HEK293T (cell line): ENCODE results near the gene HAGHL.

Experiments
- CTCF ChIA-PET: fragments of 350-600 bp; formaldehyde crosslinking; extraction: SDS; loops from one replicate; lab custom pipeline; 2021; ENCODE audit warnings: antibody characterized with exemption, inconsistent platforms; lab: Yijun Ruan, JAX
- POLR2A ChIA-PET: fragments of 350-600 bp; formaldehyde crosslinking; extraction: SDS; loops from one replicate; lab custom pipeline; 2020; ENCODE audit warnings: antibody characterized with exemption, inconsistent platforms; lab: Yijun Ruan, JAX
- DNase-seq: peaks from one replicate; pipeline ENCODE4 v3.0.0; 2012; ENCODE audit warnings: mixed read lengths; ENCODE audit errors: extremely low spot score
- ARNT ChIP-seq: fragments of 450-650 bp; IDR thresholded peaks from 2 replicates; pipeline ENCODE4 v1.6.1; 2017; ENCODE audit warnings: mild to moderate bottlenecking
- BHLHE40 ChIP-seq: fragments of 450-650 bp; IDR thresholded peaks from 2 replicates; pipeline ENCODE4 v1.6.1; 2016; ENCODE audit warnings: mild to moderate bottlenecking, moderate library complexity, borderline replicate concordance
- CTBP1 ChIP-seq: fragments of 450-650 bp; IDR thresholded peaks from 2 replicates; pipeline ENCODE4 v1.6.1; 2016; ENCODE audit warnings: borderline replicate concordance
- ELF4 ChIP-seq: fragments of 450-650 bp; IDR thresholded peaks from 2 replicates; pipeline ENCODE4 v1.6.1; 2017; ENCODE audit warnings: antibody characterized with exemption
- FOXA1 ChIP-seq: fragments of 450-650 bp; IDR thresholded peaks from 2 replicates; pipeline ENCODE4 v1.6.1; 2016; ENCODE audit warnings: mild to moderate bottlenecking
- FOXK2 ChIP-seq: fragments of 450-650 bp; IDR thresholded peaks from 2 replicates; pipeline ENCODE4 v1.6.1; 2016; ENCODE audit warnings: mild to moderate bottlenecking
- FOXM1 ChIP-seq: fragments of 450-650 bp; IDR thresholded peaks from 2 replicates; pipeline ENCODE4 v1.6.1; 2017; ENCODE audit warnings: mild to moderate bottlenecking, borderline replicate concordance
- HDGF ChIP-seq: fragments of 450-650 bp; IDR thresholded peaks from 2 replicates; pipeline ENCODE4 v1.6.1; 2017; ENCODE audit warnings: antibody characterized with exemption, borderline replicate concordance
- L3MBTL2 ChIP-seq: fragments of 450-650 bp; conservative IDR thresholded peaks from 2 replicates; pipeline ENCODE4 v1.6.1; 2016; ENCODE audit warnings: mild to moderate bottlenecking
- LEF1 ChIP-seq: fragments of 450-650 bp; IDR thresholded peaks from 2 replicates; pipeline ENCODE4 v1.6.1; 2017; ENCODE audit warnings: mild to moderate bottlenecking, borderline replicate concordance
- NFRKB ChIP-seq: fragments of 450-650 bp; IDR thresholded peaks from 2 replicates; pipeline ENCODE4 v1.6.1; 2016; ENCODE audit warnings: mild to moderate bottlenecking, moderate library complexity
- SP1 ChIP-seq: fragments of 450-650 bp; IDR thresholded peaks from 2 replicates; pipeline ENCODE4 v1.6.1; 2017
- SUZ12 ChIP-seq: fragments of 450-650 bp; IDR thresholded peaks from 2 replicates; pipeline ENCODE4 v1.6.1; 2016; ENCODE audit warnings: mild to moderate bottlenecking
- TARDBP ChIP-seq: fragments of 450-650 bp; IDR thresholded peaks from 2 replicates; pipeline ENCODE4 v1.6.1; 2016
- ZNF384 ChIP-seq: fragments of 450-650 bp; IDR thresholded peaks from 2 replicates; pipeline ENCODE4 v1.6.1; 2016
- TF ChIP-seq, protein P1 (sequence below): fragments of 450-650 bp; IDR thresholded peaks from 2 replicates; pipeline ENCODE4 v1.6.1; 2016

HAGHL gene

DNA sequence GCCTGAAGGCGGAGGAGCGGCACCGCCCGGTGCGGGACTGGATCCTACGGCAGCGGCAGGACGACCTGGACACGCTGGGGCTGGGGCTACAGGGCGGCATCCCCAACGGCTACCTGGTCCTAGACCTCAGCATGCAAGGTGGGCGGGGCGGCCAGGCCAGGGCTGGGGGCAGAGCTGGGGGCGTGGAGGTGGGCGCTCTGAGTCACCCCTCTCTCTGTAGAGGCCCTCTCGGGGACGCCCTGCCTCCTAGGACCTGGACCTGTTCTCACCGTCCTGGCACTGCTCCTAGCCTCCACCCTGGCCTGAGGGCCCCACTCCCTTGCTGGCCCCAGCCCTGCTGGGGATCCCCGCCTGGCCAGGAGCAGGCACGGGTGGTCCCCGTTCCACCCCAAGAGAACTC is 41.5 kb downstream of the HAGHL start:
- DNase-seq: no peak
- TF ChIP-seq NFRKB (no peak), HDGF (no peak), LEF1 (no peak), SUZ12 (no peak), ELF4 (no peak), TARDBP (no peak), ARNT (no peak), FOXK2 (no peak), BHLHE40 (no peak), SP1 (no peak)
- TF ChIP-seq, protein P1, sequence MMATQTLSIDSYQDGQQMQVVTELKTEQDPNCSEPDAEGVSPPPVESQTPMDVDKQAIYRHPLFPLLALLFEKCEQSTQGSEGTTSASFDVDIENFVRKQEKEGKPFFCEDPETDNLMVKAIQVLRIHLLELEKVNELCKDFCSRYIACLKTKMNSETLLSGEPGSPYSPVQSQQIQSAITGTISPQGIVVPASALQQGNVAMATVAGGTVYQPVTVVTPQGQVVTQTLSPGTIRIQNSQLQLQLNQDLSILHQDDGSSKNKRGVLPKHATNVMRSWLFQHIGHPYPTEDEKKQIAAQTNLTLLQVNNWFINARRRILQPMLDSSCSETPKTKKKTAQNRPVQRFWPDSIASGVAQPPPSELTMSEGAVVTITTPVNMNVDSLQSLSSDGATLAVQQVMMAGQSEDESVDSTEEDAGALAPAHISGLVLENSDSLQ: no peak
- ChIA-PET CTCF (no interaction called here), POLR2A (no interaction called here)

DNA sequence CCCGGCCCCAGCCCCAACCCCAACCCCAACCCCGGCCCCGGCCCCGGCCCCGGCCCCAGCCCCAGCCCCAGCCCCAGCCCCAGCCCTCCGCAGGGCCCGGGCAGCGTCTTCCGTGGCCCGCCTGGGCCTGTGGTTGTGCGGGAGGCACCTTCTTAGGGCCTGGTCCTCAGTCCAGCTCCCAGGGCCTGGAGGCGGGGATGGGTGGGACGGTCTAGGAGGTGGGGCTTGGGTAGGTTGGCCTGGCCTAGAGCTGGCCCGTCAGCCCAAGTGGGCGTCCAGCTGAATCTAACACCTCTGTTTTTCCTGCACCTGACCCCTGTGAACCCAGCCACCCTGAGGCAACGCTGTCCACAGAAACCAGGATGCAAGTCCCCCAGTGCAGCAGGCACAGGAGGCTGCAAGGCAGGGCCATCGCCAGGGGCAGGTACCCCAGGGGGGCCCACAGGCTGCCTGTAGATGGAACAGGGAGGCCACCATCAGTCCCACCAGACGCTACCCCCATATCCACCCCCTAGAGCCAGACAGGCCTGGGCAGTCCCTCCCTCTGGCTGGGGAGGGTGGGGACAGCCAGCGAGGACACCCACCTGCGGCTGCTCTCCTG is 42.4 kb downstream of the HAGHL start:
- TF ChIP-seq ARNT: no peak
- no peak for TF ChIP-seq SUZ12
- POLR2A ChIA-PET: no interaction called here
- DNase-seq: no peak
- CTCF ChIA-PET: no interaction called here

DNA sequence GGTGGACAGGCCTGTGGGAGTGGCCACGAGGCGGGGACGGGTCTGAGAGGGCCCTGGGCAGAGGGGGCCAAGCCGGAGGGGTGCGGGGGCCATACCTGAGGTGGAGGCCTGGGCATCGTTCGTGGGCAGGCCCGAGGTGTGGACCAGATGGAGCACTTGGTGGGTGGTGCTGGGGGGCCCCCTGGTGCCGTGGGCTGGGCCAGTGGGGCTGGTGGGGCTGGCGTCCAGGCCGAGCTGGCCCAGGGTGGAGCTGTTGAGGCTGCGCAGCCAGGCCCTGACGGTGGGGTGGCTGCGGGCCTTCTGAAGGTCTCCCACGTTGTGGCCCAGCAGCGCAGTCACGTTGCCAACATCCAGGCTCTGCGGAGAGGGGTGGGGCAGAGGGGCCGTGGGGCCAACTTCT is 43.0 kb downstream of the HAGHL start:
- no peak for DNase-seq

DNA sequence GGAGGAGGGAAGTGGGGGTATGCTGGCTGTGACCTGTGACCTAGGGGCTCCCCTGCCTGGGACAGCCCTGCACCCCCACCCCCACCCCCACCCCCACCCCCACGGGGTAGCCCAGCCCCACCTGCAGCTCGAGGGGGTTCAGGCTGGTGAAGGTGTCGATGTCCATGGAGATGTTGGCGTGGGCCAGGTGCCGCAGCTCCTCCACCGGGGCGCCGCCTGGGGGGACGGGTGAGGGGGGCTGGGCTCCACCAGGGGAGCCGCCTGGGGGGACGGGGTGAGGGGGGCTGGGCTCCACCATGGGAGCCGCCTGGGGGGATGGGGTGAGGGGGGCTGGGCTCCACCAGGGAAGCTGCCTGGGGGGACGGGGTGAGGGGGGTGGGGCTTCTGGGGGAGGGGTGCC is 43.5 kb downstream of the HAGHL start:
- no peak for DNase-seq
- CTCF ChIA-PET: interaction anchor here (1.1 kb wide), 1 partner anchor 15 kb away, joined by 4 read pairs; no protein-coding TSS in a partner anchor
- POLR2A ChIA-PET: no interaction called here
- TF ChIP-seq ZNF384 (no peak), TARDBP (no peak), BHLHE40 (no peak), L3MBTL2 (no peak), FOXM1 (no peak), NFRKB (no peak), FOXK2 (no peak), LEF1 (no peak), CTBP1 (no peak), HDGF (no peak), ARNT (no peak), SUZ12 (no peak), SP1 (no peak)
- TF ChIP-seq, protein P1: no peak

More for the DNA sequence above, 43.0 kb downstream of the HAGHL start:
- POLR2A ChIA-PET: no interaction called here
- TF ChIP-seq ZNF384 (no peak), HDGF (no peak), SP1 (no peak), ELF4 (no peak), NFRKB (no peak), TARDBP (no peak), CTBP1 (no peak), SUZ12 (no peak), FOXA1 (no peak)
- CTCF ChIA-PET: interaction anchor here (1.1 kb wide), 1 partner anchor 15 kb away, joined by 4 read pairs; no protein-coding TSS in a partner anchor

GRCh38 chr16:772959-773358 is 46.1 kb downstream of the HAGHL start:
- ChIA-PET POLR2A (interaction anchor here (1.3 kb wide), 1 partner anchor 12 kb away, joined by 4 read pairs; no protein-coding TSS in a partner anchor), CTCF (interaction anchor here (0.9 kb wide), 1 partner anchor 13 kb away, joined by 3 read pairs; no protein-coding TSS in a partner anchor)
- TF ChIP-seq BHLHE40 (no peak), TARDBP (no peak), L3MBTL2 (no peak), HDGF (no peak), CTBP1 (no peak), ARNT (no peak), SUZ12 (no peak)
- TF ChIP-seq, protein P1: no peak
- DNase-seq: no peak

DNA sequence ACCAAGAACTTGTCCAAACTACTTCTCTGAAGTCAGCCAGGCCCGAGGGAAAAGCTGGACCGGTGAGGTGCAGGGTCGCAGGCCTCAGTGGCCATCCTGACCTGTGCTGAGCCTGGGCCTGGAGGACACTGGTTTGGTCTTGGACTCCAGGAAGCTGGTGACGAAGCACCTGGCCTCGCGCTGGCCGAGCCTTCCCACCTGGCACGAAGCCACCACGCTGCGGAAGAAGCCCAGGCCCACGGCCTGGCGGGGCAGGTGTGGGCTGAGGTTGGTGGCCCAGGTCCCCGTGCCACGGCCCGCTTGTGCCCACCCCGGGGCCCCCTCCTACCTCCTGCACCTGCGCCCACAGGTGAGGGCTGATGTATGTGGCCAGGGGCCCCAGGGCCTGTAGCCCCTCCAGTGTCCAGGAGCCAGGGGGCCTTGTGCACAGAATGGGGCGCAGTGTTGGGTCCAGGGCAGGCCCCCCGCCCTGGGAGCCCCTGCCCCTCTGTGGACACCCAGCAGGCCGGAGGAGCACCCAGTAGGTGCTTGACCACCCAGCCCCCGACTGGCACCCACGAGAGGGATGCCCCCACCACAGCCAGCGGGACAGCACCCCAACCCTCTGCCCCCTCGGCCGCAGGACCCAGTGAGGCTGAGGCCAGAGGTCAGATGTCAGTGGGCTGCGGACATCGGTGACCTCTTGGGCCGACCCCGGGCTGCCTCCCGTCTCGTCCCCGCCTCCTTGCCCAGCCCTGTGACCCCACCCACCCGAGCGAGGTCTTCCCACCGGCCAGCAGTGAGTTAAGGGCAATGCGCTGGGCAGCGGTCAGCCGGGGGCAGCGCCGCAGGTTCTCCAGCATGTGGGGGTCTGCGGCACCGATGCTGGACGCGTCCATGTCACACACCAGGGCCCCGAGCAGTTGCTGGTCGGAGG is 47.4 kb downstream of the HAGHL start:
- POLR2A ChIA-PET: no interaction called here
- TF ChIP-seq HDGF (no peak), ZNF384 (no peak), FOXA1 (no peak), ARNT (no peak), SP1 (no peak), ELF4 (no peak), FOXM1 (no peak), NFRKB (no peak), BHLHE40 (no peak), LEF1 (no peak), FOXK2 (no peak)
- TF ChIP-seq, protein P1: no peak
- CTCF ChIA-PET: no interaction called here
- DNase-seq: no peak
